Heart right ventricle (tissue), 16 donors: ENCODE results near the gene LSM14B. TPM values are rescaled to one million over a fixed set of nuclear protein-coding genes. Genes with fewer than 3 reads are reported as not detected.
"Not testable (repeated sequence)": the region's sequence is repeated elsewhere in the genome, so short reads cannot be mapped to it uniquely, and the experiment has no call there.

Experiments used
- ATAC-seq, 8 donors: fragments of 200-7000 bp; cut with Tn5 transposase; one replicate each; pipeline ENCODE4 v1.9.1; 2020; ENCODE audit warnings: mild to moderate bottlenecking in 8 of 8, moderate library complexity in 8 of 8, moderate number of reproducible peaks in 1 of 8
- DNase-seq, 2 donors: peaks; one replicate each; pipeline ENCODE4 v3.0.0-alpha.2; 2020
- H3K27ac ChIP-seq, 10 donors: fragments of 200-600 bp; sonication (generic) in 2 of 10; one replicate each; pipeline versions ENCODE4 v1.5.0 to v1.8.0; 2020 to 2022; ENCODE audit warnings: mild to moderate bottlenecking in 3 of 10
- H3K27me3 ChIP-seq, 7 donors: fragments of 200-600 bp; one replicate each; pipeline ENCODE4 v1.8.0; 2021 to 2022; ENCODE audit warnings: mild to moderate bottlenecking in 2 of 7
- H3K36me3 ChIP-seq, 9 donors: fragments of 200-600 bp; sonication (generic) in 1 of 9; one replicate each; pipeline versions ENCODE4 v1.5.0 to v1.8.0; 2020 to 2022; ENCODE audit warnings: mild to moderate bottlenecking in 2 of 9
- H3K4me1 ChIP-seq, 9 donors: fragments of 200-600 bp; sonication (generic) in 1 of 9; one replicate each; pipeline versions ENCODE4 v1.5.0 to v1.8.0; 2020 to 2022; ENCODE audit warnings: mild to moderate bottlenecking in 4 of 9
- H3K4me3 ChIP-seq, 10 donors: fragments of 200-600 bp; sonication (generic) in 2 of 10; one replicate each; pipeline versions ENCODE4 v1.5.0 to v1.8.0; 2020 to 2022; ENCODE audit warnings: mild to moderate bottlenecking in 7 of 10, moderate library complexity in 2 of 10
- H3K9me3 ChIP-seq, 11 donors: fragments of 200-600 bp in 10 of 11; sonication (generic) in 2 of 11; one replicate each; pipeline versions ENCODE4 v1.5.0 to v1.8.0; 2013 to 2022; ENCODE audit warnings: mild to moderate bottlenecking in 2 of 11, control low read depth in 1 of 11, moderate library complexity in 1 of 11
- WGBS, 2 donors: extraction: QIAGEN DNeasy Blood & Tissue Kit; methylation state at CpG; one replicate each; pipeline ENCODE4 v1.1.7; 2013; ENCODE audit warnings: inconsistent platforms in 1 of 2; 5-methylcytosine and 5-hydroxymethylcytosine counted together
- intact Hi-C, 10 donors: fragments of 100-400 bp; cut with DNase I; formaldehyde crosslinking; loops; one replicate each; pipeline versions ENCODE4 v1.11.1 to v1.14.2; 2022
- polyA plus RNA-seq, 2 donors: library from polyadenylated mRNA; stranded (reverse); fragments of 200-250 nt; gene quantifications; one replicate each; pipeline ENCODE4 v1.2.3, GENCODE V29; 2013
- total RNA-seq, 10 donors: library from RNA; stranded (reverse); fragmentation: NEBNext Ultra II Directional in 3 of 10; extraction: Animal tissue kit (Norgen Biotek cat#: 25700) in 3 of 10; gene quantifications; one replicate each; pipeline versions ENCODE4 v1.2.1 to v1.2.4, GENCODE V29; 2021 to 2023
- TF ChIP-seq, protein P1 (sequence below), 9 donors: fragments of 200-600 bp; sonication (generic) in 2 of 9; IDR thresholded peaks; one replicate each; pipeline versions ENCODE4 v1.5.0 to v1.8.0; 2021 to 2022; ENCODE audit warnings: antibody characterized with exemption in 9 of 9, mild to moderate bottlenecking in 5 of 9, moderate library complexity in 1 of 9
- donor health status: Arrhythmogenic right ventricular cardiomyopathy.
- donor health status: ischemic (EF 13 %, LVEDD 7.1; RV severe dilation, severe dysfunction).
- donor health status: healthy with polysubstance abuse.
- donor health status: DM: no; HTN: yes; CAD: no.
- donor health status: DM: no; HTN: no; CAD: no.
- donor health status: ischemic (EF 25% LVEDD 6.9; RV normal size, moderate dysfunction).
- donor health status: ischemic (EF 25% LVEDD 5.7; RV mildly dilated, moderate dysfunction).
- donor health status: healthy.
- donor health status: DM: yes; HTN: yes; CAD: no.
- donor health status: Ischemic cardiomyopathy.
- donor health status: ischemic (EF 35%, LVEDD 5.7; RV mildly dilated, moderate dysfunction).
- donor health status: nonischemic (EF 11% LVEDD 7.7; RV severe dilation, severe dysfunction).
- donor health status: DM: yes; HTN: yes; CAD: no.
- donor health status: PGD.
- donor health status: ischemic (EF 29% LVEDD 5.4; RV normal size, mild dysfunction).
- donor health status: nonischemic (EF 23%, LVEDD 6.1; RV moderate dilation, normal function).

The LSM14B gene
- total and polyA plus RNA-seq, 12 donors, result 15.7 to 63.7 (median 59.6) TPM

DNA sequence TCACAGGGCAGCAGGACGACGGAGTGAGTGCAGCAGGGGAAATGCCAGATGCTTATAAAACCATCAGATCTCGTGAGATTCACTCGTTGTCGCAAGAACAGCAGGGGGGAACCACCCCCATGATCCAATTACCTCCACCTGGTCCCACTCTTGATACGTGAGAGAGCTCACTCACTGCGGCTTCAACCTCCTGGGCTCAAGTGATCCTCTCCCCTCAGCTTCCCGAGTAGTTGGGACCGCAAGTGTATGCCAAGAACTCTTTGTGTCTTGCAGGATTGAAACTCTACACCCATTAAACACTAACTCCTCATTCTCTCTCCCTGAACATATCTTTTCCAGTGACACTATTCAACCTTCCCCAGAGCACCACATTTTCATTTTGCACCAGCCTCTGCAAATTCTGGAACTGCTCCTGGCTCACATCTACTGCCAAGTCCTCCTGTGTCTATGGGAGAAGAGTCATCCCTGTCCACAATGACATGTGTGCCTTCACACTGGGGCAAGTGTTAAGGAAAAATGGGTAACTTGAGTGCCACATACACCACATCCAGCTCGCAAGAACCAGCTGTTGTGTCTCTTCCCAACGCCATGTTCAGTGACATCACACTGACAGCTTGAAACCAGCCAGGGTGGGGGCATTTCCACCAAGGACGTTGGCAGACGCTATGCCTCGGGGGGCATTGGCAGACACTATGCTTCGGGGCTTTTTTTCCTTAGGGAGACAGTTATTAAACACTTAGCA is 41.9 kb upstream of the LSM14B start:
- H3K27ac ChIP-seq, result no peak overlapping the region
- H3K4me3 ChIP-seq, result no peak overlapping the region
- WGBS, 2 donors, result 59 to 60% methylated on average over 15 of the region's 15 CpGs

DNA sequence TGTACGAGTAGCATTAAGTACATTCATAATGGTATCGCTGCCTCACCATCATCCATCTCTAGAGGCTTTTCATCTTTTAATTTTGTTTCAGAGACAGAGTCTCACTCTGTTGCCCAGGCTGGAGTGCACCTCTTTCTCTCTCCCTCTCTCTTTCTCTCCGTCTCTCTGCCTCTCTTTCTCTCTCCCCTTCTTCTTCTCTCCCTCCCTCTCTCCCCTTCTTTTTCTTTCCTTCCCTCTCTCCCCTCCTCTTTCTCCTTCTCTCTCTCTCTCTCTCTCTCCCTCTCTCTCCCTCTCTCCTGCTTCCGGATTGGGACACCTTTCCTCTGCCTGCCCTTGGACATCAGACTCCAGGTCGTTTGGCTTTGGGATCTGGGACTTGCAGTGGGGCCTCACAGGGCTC is 39.0 kb upstream of the LSM14B start:
- no peak overlapping the region for H3K4me3 ChIP-seq
- ATAC-seq (no peak), DNase-seq (no peak)
- intact Hi-C loops, result no loop called here
- no peak overlapping the region for H3K27ac ChIP-seq
- H3K9me3 ChIP-seq, result peaks cover 0 to 8% (median 0%) of the 10 kb centered on the region in 11 donors
- H3K4me1 ChIP-seq, result no peaks in the 10 kb centered on the region
- H3K36me3 ChIP-seq, result no peaks in the 10 kb centered on the region
- TF ChIP-seq, protein P1, sequence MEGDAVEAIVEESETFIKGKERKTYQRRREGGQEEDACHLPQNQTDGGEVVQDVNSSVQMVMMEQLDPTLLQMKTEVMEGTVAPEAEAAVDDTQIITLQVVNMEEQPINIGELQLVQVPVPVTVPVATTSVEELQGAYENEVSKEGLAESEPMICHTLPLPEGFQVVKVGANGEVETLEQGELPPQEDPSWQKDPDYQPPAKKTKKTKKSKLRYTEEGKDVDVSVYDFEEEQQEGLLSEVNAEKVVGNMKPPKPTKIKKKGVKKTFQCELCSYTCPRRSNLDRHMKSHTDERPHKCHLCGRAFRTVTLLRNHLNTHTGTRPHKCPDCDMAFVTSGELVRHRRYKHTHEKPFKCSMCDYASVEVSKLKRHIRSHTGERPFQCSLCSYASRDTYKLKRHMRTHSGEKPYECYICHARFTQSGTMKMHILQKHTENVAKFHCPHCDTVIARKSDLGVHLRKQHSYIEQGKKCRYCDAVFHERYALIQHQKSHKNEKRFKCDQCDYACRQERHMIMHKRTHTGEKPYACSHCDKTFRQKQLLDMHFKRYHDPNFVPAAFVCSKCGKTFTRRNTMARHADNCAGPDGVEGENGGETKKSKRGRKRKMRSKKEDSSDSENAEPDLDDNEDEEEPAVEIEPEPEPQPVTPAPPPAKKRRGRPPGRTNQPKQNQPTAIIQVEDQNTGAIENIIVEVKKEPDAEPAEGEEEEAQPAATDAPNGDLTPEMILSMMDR (IDR thresholded peaks at IDR 0.05), result no peak
- peaks cover 0 to 17% (median 0%) of the 10 kb centered on the region in 7 donors for H3K27me3 ChIP-seq
- WGBS, 2 donors, result 58 to 73% methylated on average over 5 of the region's 5 CpGs

More for the DNA sequence above, 41.9 kb upstream of the LSM14B start:
- no peak for ATAC-seq
- H3K4me1 ChIP-seq, result no peaks in the 10 kb centered on the region
- peaks cover 0 to 33% (median 8%) of the 10 kb centered on the region in 11 donors for H3K9me3 ChIP-seq
- no peaks in the 10 kb centered on the region for H3K36me3 ChIP-seq
- TF ChIP-seq, protein P1 (IDR thresholded peaks at IDR 0.05), result no peak
- H3K27me3 ChIP-seq, result peaks cover 0 to 5% (median 0%) of the 10 kb centered on the region in 7 donors
- DNase-seq, result no peak
- intact Hi-C loops, result no loop called here

DNA sequence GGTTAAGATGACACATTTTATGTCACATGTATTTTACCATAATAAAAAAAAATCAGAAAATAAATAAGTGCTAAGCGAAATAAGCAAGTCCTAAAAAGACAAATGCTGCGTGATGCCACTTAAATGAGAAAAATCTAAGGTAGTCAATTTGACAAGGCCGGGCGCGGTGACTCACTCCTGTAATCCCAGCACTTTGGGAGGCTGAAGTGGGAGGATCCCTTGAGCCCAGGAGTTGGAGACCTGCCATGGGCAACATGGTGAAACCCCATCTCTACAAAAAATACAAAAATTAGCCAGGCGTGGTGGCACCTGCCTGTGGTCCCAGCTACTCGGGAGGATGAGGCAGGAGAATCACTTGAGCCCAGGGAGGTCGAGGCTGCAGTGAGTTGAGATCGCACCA is 38.1 kb upstream of the LSM14B start:
- peaks cover 0 to 17% (median 0%) of the 10 kb centered on the region in 7 donors for H3K27me3 ChIP-seq
- H3K9me3 ChIP-seq, DNase-seq, H3K4me1 ChIP-seq, intact Hi-C loops, ATAC-seq, H3K36me3 ChIP-seq, H3K27ac ChIP-seq, H3K4me3 ChIP-seq: not testable (repeated sequence)
- WGBS, 2 donors, result 92% methylated on average over 9 of the region's 9 CpGs

DNA sequence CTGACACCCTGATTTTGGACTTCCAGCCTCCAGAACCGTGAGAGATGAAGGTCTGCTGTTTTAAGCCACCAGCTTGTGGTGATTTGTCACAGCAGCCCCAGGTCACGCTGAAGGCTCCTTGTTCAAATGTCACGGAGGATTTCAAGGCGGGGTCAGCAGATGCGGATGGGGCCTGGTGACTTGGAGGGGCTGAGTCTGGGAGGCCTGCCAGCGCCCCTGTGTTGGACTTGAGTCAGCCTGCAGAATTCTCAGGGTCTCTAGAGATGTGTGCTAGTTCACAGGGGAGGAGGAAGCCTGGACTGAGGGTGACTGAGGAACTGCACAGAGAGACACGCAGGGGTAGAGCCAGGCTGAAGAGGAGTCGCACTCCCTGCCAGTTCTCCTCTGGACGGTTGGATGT is 37.1 kb upstream of the LSM14B start:
- no peak overlapping the region for H3K4me3 ChIP-seq
- H3K27me3 ChIP-seq, result peaks cover 0 to 17% (median 0%) of the 10 kb centered on the region in 7 donors
- TF ChIP-seq, protein P1 (IDR thresholded peaks at IDR 0.05), result no peak
- no peaks in the 10 kb centered on the region for H3K36me3 ChIP-seq
- DNase-seq (no peak), ATAC-seq (peak in 1 of 8 donors; percentile 44)
- H3K4me1 ChIP-seq, result no peaks in the 10 kb centered on the region
- 71 to 78% methylated on average over 9 of the region's 9 CpGs for WGBS, 2 donors
- no peak overlapping the region for H3K27ac ChIP-seq
- no peaks in the 10 kb centered on the region for H3K9me3 ChIP-seq
- intact Hi-C loops, result no loop called here

DNA sequence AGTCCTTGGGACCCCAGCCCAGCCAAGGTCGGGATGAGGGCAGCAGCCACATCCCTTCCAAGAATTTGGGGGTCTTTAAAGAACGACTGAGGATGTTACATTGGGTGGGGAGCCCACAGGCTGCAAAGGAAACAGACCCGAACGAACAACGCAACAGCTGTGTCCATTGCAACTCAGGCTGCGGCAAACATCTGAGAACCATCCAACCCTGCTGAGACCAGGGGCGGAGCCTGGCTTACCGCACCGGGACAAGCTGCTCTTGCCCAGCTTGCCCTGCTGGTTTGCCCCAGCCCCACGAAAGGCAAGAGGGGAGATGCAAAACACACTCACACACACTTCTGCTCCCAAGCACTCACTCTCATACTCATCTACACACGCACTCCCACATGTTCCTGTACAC is 35.0 kb upstream of the LSM14B start:
- TF ChIP-seq, protein P1 (IDR thresholded peaks at IDR 0.05), result no peak
- no peak for DNase-seq
- no peaks in the 10 kb centered on the region for H3K4me1 ChIP-seq
- no peak overlapping the region for H3K27ac ChIP-seq
- no peak overlapping the region for H3K4me3 ChIP-seq
- 47% methylated on average over 11 of the region's 11 CpGs for WGBS, 2 donors
- H3K36me3 ChIP-seq, result no peaks in the 10 kb centered on the region
- peaks cover 0 to 17% (median 0%) of the 10 kb centered on the region in 7 donors for H3K27me3 ChIP-seq
- H3K9me3 ChIP-seq, result no peaks in the 10 kb centered on the region
- intact Hi-C loops, result no loop called here
- no peak for ATAC-seq
